Measurements from ENCODE around the gene ATP6V0C. TPM values are rescaled to one million over a fixed set of nuclear protein-coding genes. Genes with fewer than 3 reads are reported as not detected.

Gene ATP6V0C
- total and polyA plus RNA-seq, 2 of the 13 experiments (the other 11 are each of a cell fraction or from before 2014, with no cell fraction given) = 10.4 to 20.1 TPM

DNA sequence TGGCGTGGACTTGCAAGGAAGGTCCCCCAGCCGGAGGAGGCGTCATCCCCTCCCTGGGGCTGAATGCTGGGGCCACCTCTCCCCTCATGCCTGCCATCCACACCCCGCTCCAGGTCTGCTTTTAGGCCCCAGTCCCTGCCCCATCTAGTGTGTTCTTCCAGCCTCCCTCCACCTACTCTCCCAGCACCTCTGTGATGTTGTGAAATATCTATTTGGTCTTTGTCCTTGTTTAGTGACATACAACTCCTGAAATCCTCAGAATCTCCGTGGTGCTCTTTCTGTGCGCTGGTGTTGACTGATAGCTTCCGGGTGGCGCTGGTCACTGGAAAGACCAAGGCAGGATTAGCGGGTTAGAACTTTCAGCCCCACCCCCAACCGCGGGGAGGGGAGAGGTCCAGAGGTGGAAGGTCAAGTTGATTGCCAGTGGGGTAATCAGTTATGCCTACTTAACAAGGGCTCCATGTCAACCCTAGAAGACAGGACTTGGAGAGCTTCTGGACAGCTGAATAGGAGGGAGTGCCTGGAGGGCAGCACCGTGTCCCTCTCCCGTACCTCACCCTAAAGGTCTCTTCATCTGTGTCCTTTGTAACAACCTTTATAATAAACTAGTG, 28.7 kb upstream of the ATP6V0C start (continued):
- TF ChIP-seq JUNB (CRISPR knock-in tag; IDR thresholded peaks at IDR 0.05; ENCODE audit: borderline replicate concordance) (no peak), AKAP8 (CRISPR knock-in tag; IDR thresholded peaks at IDR 0.05) (peak; percentile 65; the same call in 1 of the 2 replicates), ZMYM4 (CRISPR knock-in tag; IDR thresholded peaks at IDR 0.05) (0 out of 2 replicates have a peak, but pooled peaks have one; percentile 36), ZBTB14 (CRISPR knock-in tag; IDR thresholded peaks at IDR 0.05) (no peak), SP5 (CRISPR knock-in tag; IDR thresholded peaks at IDR 0.05; ENCODE audit: borderline replicate concordance, low read depth) (peak; percentile 79), ARID4A (CRISPR knock-in tag; IDR thresholded peaks at IDR 0.05; ENCODE audit: borderline replicate concordance) (peak; percentile 80; the same call in 1 of the 2 replicates), BORCS8-MEF2B (CRISPR knock-in tag; IDR thresholded peaks at IDR 0.05) (peak; percentile 87), ZNF777 (CRISPR knock-in tag; IDR thresholded peaks at IDR 0.05) (no peak), DNMT1 (CRISPR knock-in tag; IDR thresholded peaks at IDR 0.05) (no peak), ZNF75D (CRISPR knock-in tag; IDR thresholded peaks at IDR 0.05; ENCODE audit: borderline replicate concordance) (no peak), EHMT2 (IDR thresholded peaks at IDR 0.05; ENCODE audit: borderline replicate concordance, low read depth, low read length) (no peak), ZNF30 (CRISPR knock-in tag; IDR thresholded peaks at IDR 0.05) (no peak), HNRNPUL1 (IDR thresholded peaks at IDR 0.05; ENCODE audit: low read depth, low read length) (no peak), REPIN1 (CRISPR knock-in tag; IDR thresholded peaks at IDR 0.05; ENCODE audit: borderline replicate concordance, low read depth) (peak; percentile 94), KLF12 (CRISPR knock-in tag; IDR thresholded peaks at IDR 0.05; ENCODE audit: borderline replicate concordance) (peak; percentile 61; the same call in 1 of the 2 replicates), TBX3 (IDR thresholded peaks at IDR 0.05; ENCODE audit: borderline replicate concordance) (peak; percentile 60; the same call in 1 of the 2 replicates), ZNF576 (CRISPR knock-in tag; IDR thresholded peaks at IDR 0.05) (no peak), ZNF709 (CRISPR knock-in tag; IDR thresholded peaks at IDR 0.05) (no peak)
- TF ChIP-seq, protein P1, sequence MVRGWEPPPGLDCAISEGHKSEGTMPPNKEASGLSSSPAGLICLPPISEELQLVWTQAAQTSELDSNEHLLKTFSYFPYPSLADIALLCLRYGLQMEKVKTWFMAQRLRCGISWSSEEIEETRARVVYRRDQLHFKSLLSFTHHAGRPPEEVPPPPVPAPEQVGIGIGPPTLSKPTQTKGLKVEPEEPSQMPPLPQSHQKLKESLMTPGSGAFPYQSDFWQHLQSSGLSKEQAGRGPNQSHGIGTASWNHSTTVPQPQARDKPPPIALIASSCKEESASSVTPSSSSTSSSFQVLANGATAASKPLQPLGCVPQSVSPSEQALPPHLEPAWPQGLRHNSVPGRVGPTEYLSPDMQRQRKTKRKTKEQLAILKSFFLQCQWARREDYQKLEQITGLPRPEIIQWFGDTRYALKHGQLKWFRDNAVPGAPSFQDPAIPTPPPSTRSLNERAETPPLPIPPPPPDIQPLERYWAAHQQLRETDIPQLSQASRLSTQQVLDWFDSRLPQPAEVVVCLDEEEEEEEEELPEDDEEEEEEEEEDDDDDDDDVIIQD (CRISPR knock-in tag; IDR thresholded peaks at IDR 0.05; ENCODE audit: low read depth) = peak; percentile 53; the same call in 1 of the 2 replicates
- TF ChIP-seq, protein P2, sequence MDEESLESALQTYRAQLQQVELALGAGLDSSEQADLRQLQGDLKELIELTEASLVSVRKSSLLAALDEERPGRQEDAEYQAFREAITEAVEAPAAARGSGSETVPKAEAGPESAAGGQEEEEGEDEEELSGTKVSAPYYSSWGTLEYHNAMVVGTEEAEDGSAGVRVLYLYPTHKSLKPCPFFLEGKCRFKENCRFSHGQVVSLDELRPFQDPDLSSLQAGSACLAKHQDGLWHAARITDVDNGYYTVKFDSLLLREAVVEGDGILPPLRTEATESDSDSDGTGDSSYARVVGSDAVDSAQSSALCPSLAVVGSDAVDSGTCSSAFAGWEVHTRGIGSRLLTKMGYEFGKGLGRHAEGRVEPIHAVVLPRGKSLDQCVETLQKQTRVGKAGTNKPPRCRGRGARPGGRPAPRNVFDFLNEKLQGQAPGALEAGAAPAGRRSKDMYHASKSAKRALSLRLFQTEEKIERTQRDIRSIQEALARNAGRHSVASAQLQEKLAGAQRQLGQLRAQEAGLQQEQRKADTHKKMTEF (CRISPR knock-in tag; IDR thresholded peaks at IDR 0.05) = peak; percentile 81
